Measurements from ENCODE around the gene SNX25. TPM values are rescaled to one million over a fixed set of nuclear protein-coding genes. Genes with fewer than 3 reads are reported as not detected.
A peak's percentile ranks its signal among the peaks of the same experiment; 100 is the strongest.

Gene SNX25
- polyA plus RNA-seq, 1 donor (not counting 4 experiments of a cell fraction or from before 2014, with no cell fraction given), result 5.0 TPM

GRCh38 chr4:185201977-185202962 is 7.1 kb upstream of the SNX25 start:
- Histone ChIP-seq H3K79me2 (ENCODE audit: control insufficient read depth, insufficient read depth, low read length) (peaks cover 19% of the 10 kb centered on the region), H4K20me1 (ENCODE audit: control insufficient read depth, extremely low read depth, insufficient read depth, low read length) (no peaks in the 10 kb centered on the region), H3K4me2 (ENCODE audit: control insufficient read depth, extremely low read depth, insufficient read depth, low read depth, low read length) (peak overlapping the region; percentile 90), H3K9me1 (ENCODE audit: control insufficient read depth, extremely low read depth, insufficient read depth, low read length) (peaks cover 3% of the 10 kb centered on the region), H2AFZ (ENCODE audit: control insufficient read depth, low read length) (no peak overlapping the region), H3K27ac (ENCODE audit: control insufficient read depth, insufficient read depth, low read length) (no peak overlapping the region), H3K36me3 (ENCODE audit: control insufficient read depth in 2 of 2, extremely low read depth in 1 of 2, insufficient read depth in 2 of 2, low read length in 2 of 2) (peaks cover 0 to 3% of the 10 kb centered on the region in 2 experiments), H3K27me3 (ENCODE audit: control insufficient read depth, extremely low read depth, insufficient read depth, low read length) (no peaks in the 10 kb centered on the region), H3K9me3 (ENCODE audit: control insufficient read depth, low read depth, low read length) (no peaks in the 10 kb centered on the region), H3K4me3 (ENCODE audit: control insufficient read depth in 2 of 3, extremely low read depth in 1 of 3, insufficient read depth in 2 of 3, low read depth in 1 of 3, low read length in 3 of 3) (peak overlapping the region; percentile 52 to 89 (median 72)), H3K4me1 (ENCODE audit: control insufficient read depth, extremely low read depth, insufficient read depth, low read length) (peaks cover 17% of the 10 kb centered on the region), H3K9ac (ENCODE audit: control insufficient read depth, extremely low read depth, insufficient read depth, low read length) (no peak overlapping the region)
- TF ChIP-seq, protein P1, sequence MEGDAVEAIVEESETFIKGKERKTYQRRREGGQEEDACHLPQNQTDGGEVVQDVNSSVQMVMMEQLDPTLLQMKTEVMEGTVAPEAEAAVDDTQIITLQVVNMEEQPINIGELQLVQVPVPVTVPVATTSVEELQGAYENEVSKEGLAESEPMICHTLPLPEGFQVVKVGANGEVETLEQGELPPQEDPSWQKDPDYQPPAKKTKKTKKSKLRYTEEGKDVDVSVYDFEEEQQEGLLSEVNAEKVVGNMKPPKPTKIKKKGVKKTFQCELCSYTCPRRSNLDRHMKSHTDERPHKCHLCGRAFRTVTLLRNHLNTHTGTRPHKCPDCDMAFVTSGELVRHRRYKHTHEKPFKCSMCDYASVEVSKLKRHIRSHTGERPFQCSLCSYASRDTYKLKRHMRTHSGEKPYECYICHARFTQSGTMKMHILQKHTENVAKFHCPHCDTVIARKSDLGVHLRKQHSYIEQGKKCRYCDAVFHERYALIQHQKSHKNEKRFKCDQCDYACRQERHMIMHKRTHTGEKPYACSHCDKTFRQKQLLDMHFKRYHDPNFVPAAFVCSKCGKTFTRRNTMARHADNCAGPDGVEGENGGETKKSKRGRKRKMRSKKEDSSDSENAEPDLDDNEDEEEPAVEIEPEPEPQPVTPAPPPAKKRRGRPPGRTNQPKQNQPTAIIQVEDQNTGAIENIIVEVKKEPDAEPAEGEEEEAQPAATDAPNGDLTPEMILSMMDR (optimal IDR thresholded peaks at IDR 0.05 in 1 of 3, IDR thresholded peaks at IDR 0.05 in 1 of 3, conservative IDR thresholded peaks at IDR 0.05 in 1 of 3; ENCODE audit: extremely low read depth in 1 of 3, insufficient read depth in 2 of 3, low read length in 3 of 3), result no peak
- TF ChIP-seq EZH2 (IDR thresholded peaks at IDR 0.05; ENCODE audit: low read length), result no peak
- DNase-seq (ENCODE audit: low read depth, low spot score) (no peak), FAIRE-seq (no peak)
- dilution Hi-C loops (cut with MboI; ENCODE audit: extremely low pct_ligation_motif_present, low sequenced_read_pairs), result no loop called here

DNA sequence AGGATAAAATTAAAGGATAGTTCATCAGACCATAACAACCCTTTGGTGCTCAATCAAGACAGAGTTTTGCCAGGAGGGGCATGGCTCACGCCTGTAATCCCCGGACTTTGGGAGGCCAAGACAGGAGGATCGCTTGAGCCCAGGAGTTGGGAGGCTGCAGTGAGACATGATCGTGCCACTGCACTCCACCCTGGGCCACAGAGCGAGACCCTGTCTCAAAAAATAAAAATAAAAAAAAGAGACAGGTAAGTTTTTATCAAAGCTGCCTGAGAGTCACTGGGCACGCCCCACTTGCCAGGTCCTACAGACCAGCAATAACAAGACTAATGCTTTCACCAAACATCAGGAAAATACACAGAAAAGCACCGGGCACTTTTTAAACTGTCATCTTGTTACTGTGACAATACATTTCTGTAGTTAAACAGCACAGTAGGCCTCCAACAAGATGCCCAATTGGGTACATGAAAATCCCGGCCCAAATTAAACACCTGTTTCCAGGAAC is 6.4 kb upstream of the SNX25 start:
- H3K79me2 ChIP-seq (ENCODE audit: control insufficient read depth, insufficient read depth, low read length), result peaks cover 19% of the 10 kb centered on the region
- dilution Hi-C loops (cut with MboI; ENCODE audit: extremely low pct_ligation_motif_present, low sequenced_read_pairs), result no loop called here
- no peak for FAIRE-seq
- TF ChIP-seq, protein P1 (optimal IDR thresholded peaks at IDR 0.05 in 1 of 3, IDR thresholded peaks at IDR 0.05 in 1 of 3, conservative IDR thresholded peaks at IDR 0.05 in 1 of 3; ENCODE audit: extremely low read depth in 1 of 3, insufficient read depth in 2 of 3, low read length in 3 of 3), result no peak
- no peak for TF ChIP-seq EZH2 (IDR thresholded peaks at IDR 0.05; ENCODE audit: low read length)
- H3K27me3 ChIP-seq (ENCODE audit: control insufficient read depth, extremely low read depth, insufficient read depth, low read length), result no peaks in the 10 kb centered on the region
- peaks cover 17% of the 10 kb centered on the region for H3K4me1 ChIP-seq (ENCODE audit: control insufficient read depth, extremely low read depth, insufficient read depth, low read length)
- peak overlapping the region; percentile 90 for H3K4me2 ChIP-seq (ENCODE audit: control insufficient read depth, extremely low read depth, insufficient read depth, low read depth, low read length)
- peaks cover 3% of the 10 kb centered on the region for H3K9me1 ChIP-seq (ENCODE audit: control insufficient read depth, extremely low read depth, insufficient read depth, low read length)
- H3K9ac ChIP-seq (ENCODE audit: control insufficient read depth, extremely low read depth, insufficient read depth, low read length), result peak overlapping the region; percentile 90
- H3K27ac ChIP-seq (ENCODE audit: control insufficient read depth, insufficient read depth, low read length), result peak overlapping the region; percentile 40
- DNase-seq (ENCODE audit: low read depth, low spot score), result no peak
- no peaks in the 10 kb centered on the region for H4K20me1 ChIP-seq (ENCODE audit: control insufficient read depth, extremely low read depth, insufficient read depth, low read length)
- H3K9me3 ChIP-seq (ENCODE audit: control insufficient read depth, low read depth, low read length), result no peaks in the 10 kb centered on the region
- peak overlapping the region; percentile 52 to 89 (median 72) for H3K4me3 ChIP-seq (ENCODE audit: control insufficient read depth in 2 of 3, extremely low read depth in 1 of 3, insufficient read depth in 2 of 3, low read depth in 1 of 3, low read length in 3 of 3)
- H2AFZ ChIP-seq (ENCODE audit: control insufficient read depth, low read length), result peak overlapping the region; percentile 71
- peaks cover 0 to 3% of the 10 kb centered on the region in 2 experiments for H3K36me3 ChIP-seq (ENCODE audit: control insufficient read depth in 2 of 2, extremely low read depth in 1 of 2, insufficient read depth in 2 of 2, low read length in 2 of 2)
